ENCODE data around the gene MAB21L2. TPM values are rescaled to one million over a fixed set of nuclear protein-coding genes. Genes with fewer than 3 reads are reported as not detected.

Gene MAB21L2
- total and polyA plus RNA-seq, 2 experiments from 2014 or later: 0.39 TPM; not detected in 1

GRCh38 chr4:150543042-150543441 is 38.9 kb upstream of the MAB21L2 start (continued):
- TF ChIP-seq ZNF462 (CRISPR knock-in tag; IDR thresholded peaks at IDR 0.05): no peak

- H3K4me3 ChIP-seq: no peak overlapping the region
- no peaks in the 10 kb centered on the region for H3K36me3 Mint-ChIP-seq (ENCODE audit: low read depth)
- no peak for DNase-seq (ENCODE audit: low spot score)
- TF ChIP-seq CTCF (conservative IDR thresholded peaks at IDR 0.05; ENCODE audit: low read depth in 2 of 2) (no peak), NANOG (IDR thresholded peaks at IDR 0.05; ENCODE audit: borderline replicate concordance) (no peak), CREB1 (CRISPR knock-in tag; IDR thresholded peaks at IDR 0.05; ENCODE audit: low read depth) (no peak), POLR2AphosphoS5 (IDR thresholded peaks at IDR 0.05; ENCODE audit: low read depth) (no peak), EZH2 (IDR thresholded peaks at IDR 0.05; ENCODE audit: low read depth, unreplicated experiment) (no peak), ZNF114 (CRISPR knock-in tag; IDR thresholded peaks at IDR 0.05) (no peak), STAT1 (IDR thresholded peaks at IDR 0.05; ENCODE audit: unreplicated experiment) (no peak), EZH2phosphoT487 (IDR thresholded peaks at IDR 0.05; ENCODE audit: unreplicated experiment) (no peak), ZNF331 (CRISPR knock-in tag; IDR thresholded peaks at IDR 0.05; ENCODE audit: low read depth) (no peak)
Observed at GRCh38 chr4:150546286-150546685, 35.7 kb upstream of the MAB21L2 start.

More at GRCh38 chr4:150546286-150546685, 35.7 kb upstream of the MAB21L2 start:
- H3K9me3 Mint-ChIP-seq: no peaks in the 10 kb centered on the region
- Histone ChIP-seq H3K4me2 (no peak overlapping the region), H3K36me3 (ENCODE audit: insufficient read depth) (no peaks in the 10 kb centered on the region), H4K20me1 (replicated peaks; ENCODE audit: insufficient read depth) (no peaks in the 10 kb centered on the region), H3K9me2 (ENCODE audit: insufficient read depth) (no peaks in the 10 kb centered on the region), H3K79me2 (replicated peaks; ENCODE audit: insufficient read depth) (no peaks in the 10 kb centered on the region), H3K27ac (ENCODE audit: low read depth) (no peak overlapping the region; the same call in 1 of the 2 replicates), H3F3A (replicated peaks; ENCODE audit: low read depth) (no peaks in the 10 kb centered on the region), H2AFZ (no peak overlapping the region), H3K27me3 (ENCODE audit: insufficient read depth) (no peaks in the 10 kb centered on the region), H3K4me1 (ENCODE audit: insufficient read depth) (peaks cover 15% of the 10 kb centered on the region)
- no peak for ATAC-seq
- no peaks in the 10 kb centered on the region for H3K27me3 Mint-ChIP-seq (ENCODE audit: insufficient read depth, low read depth, poor library complexity)
- H3K4me1 Mint-ChIP-seq: peaks cover 9% of the 10 kb centered on the region; the same call in 2 of the 3 replicates
- 0 out of 2 replicates have a peak overlapping the region, but pooled peaks have one; percentile 16 for H3K27ac Mint-ChIP-seq
- H3K4me3 Mint-ChIP-seq: no peak overlapping the region
